Transverse colon (tissue), 4 donors: ENCODE measurements around the gene DEDD. TPM values are rescaled to one million over a fixed set of nuclear protein-coding genes. Genes with fewer than 3 reads are reported as not detected.
"Not testable (repeated sequence)": the region's sequence is repeated elsewhere in the genome, so short reads cannot be mapped to it uniquely, and the experiment has no call there.

Experiments
- DNase-seq: peaks from one replicate; pipeline ENCODE4 v3.0.0-alpha.2; 2019
- H3K27ac ChIP-seq, 4 donors: fragments of 200-600 bp; sonication (generic); 2 replicates each; pipeline ENCODE4 v1.5.1; 2016 to 2018; ENCODE audit warnings: inconsistent platforms in 4 of 4
- H3K27me3 ChIP-seq: fragments of 200-600 bp; sonication (generic); 2 replicates; pipeline ENCODE4 v1.5.1; 2017; ENCODE audit warnings: inconsistent platforms
- H3K36me3 ChIP-seq, 4 donors: fragments of 200-600 bp; sonication (generic); 2 replicates each; pipeline ENCODE4 v1.5.1; 2017 to 2019; ENCODE audit warnings: inconsistent platforms in 4 of 4
- H3K4me1 ChIP-seq, 4 donors: fragments of 200-600 bp; sonication (generic); 2 replicates each; pipeline ENCODE4 v1.5.1; 2017 to 2020; ENCODE audit warnings: inconsistent platforms in 4 of 4
- H3K4me3 ChIP-seq, 4 donors: fragments of 200-600 bp; sonication (generic); 1 replicate in 1 of 4; 2 replicates in 3 of 4; pipeline versions ENCODE4 v1.5.1 to v1.6.1; 2017 to 2019; ENCODE audit warnings: inconsistent platforms in 4 of 4
- H3K9me3 ChIP-seq, 2 donors: fragments of 200-600 bp; sonication (generic); 2 replicates each; pipeline ENCODE4 v1.5.1; 2017 to 2019; ENCODE audit warnings: inconsistent platforms in 2 of 2
- CTCF ChIP-seq, 5 experiments: fragments of 200-600 bp in 3 of 5; fragments of 450-650 bp in 2 of 5; sonication (generic) in 3 of 5; IDR thresholded peaks; 1 replicate in 2 of 5; 2 replicates in 3 of 5; pipeline ENCODE4 v1.5.1; 2016 to 2017; ENCODE audit warnings: antibody characterized with exemption in 5 of 5, inconsistent platforms in 3 of 5, mild to moderate bottlenecking in 2 of 5, moderate library complexity in 1 of 5
- EP300 ChIP-seq: sonication (generic); formaldehyde crosslinking; IDR thresholded peaks from one replicate; pipeline ENCODE4 v1.6.1; 2017; ENCODE audit warnings: antibody characterized with exemption, low read depth
- POLR2A ChIP-seq: fragments of 450-650 bp; IDR thresholded peaks from one replicate; pipeline ENCODE4 v1.6.1; 2016; ENCODE audit warnings: antibody characterized with exemption, mild to moderate bottlenecking, moderate library complexity
- POLR2AphosphoS5 ChIP-seq, 3 donors: sonication (generic); formaldehyde crosslinking; IDR thresholded peaks; one replicate each; pipeline ENCODE4 v1.6.1; 2016; ENCODE audit warnings: antibody characterized with exemption in 3 of 3
- WGBS, 2 donors: methylation state at CpG; one replicate each; pipeline ENCODE4 v1.1.5; 2018; ENCODE audit warnings: low coverage in 1 of 2; 5-methylcytosine and 5-hydroxymethylcytosine counted together
- in situ Hi-C, 4 donors: fragments of 200-750 bp; cut with MboI; loops; one replicate each; pipeline versions ENCODE4 v1.15.0 to v1.15.1; 2017; ENCODE audit warnings: low sequenced_read_pairs in 3 of 4, low pct_ligation_motif_present in 1 of 4, low pct_unique_long_range_greater_than_20kb in 1 of 4
- intact Hi-C: fragments of 100-400 bp; cut with DNase I; formaldehyde crosslinking; loops from one replicate; pipeline ENCODE4 v1.15.1; 2023; ENCODE audit warnings: low total_unique reads
- total RNA-seq, 4 donors: library from RNA; depleted of rRNA; stranded (reverse); fragments of >200 nt; gene quantifications; one replicate each; pipeline ENCODE4 v1.1.0, GENCODE V29; 2016

The DEDD gene
- total RNA-seq, 4 donors from 2014 or later: 30.3 to 73.7 (median 38.6) TPM

DNA sequence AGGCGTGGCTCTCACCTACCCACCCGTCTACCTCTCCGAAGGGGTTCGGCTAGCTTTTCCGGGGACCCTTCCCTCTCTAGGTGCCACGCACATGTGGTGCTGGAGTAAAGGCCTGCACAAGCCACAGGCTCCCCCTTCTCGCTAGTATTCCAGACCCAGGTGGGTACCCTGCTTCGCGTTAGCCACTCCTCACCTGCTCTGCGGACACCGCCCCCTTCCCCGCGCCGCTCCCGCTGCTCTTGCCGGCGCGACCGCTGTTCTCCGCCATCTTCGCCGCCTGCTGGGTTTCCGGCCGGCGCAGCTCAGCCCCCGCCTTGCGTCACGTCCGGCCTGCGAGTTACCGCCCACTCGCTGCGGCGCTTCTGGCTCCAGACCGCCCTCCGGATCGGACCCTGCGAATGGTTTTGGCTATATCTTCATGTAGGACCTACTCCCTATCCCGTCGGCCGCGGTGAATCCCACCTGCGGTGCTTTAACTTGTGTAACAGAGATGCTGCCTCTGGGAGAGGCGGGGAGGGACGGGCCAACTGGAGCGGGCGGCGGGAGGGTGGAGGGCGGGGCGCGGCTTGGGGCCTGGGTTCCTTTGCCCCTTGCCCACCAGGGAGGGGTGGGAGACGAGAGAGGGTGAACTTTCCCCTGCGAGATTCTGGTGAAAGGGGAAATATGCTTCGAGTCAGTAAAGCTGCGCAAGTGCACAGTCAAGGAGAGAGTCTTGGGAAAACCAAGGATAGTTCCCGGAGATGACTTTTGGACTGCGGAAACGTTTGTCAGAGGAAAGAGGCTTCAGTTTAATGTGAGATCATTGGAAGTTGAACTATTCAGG, 14.5 kb downstream of the DEDD start, which contains the start of the genes NIT1 and PFDN2:
TSS of gene NIT1 (plus strand) at position 347 of the 823 bp plus-strand sequence. CDS start at position 419, 72 bp downstream.
TSS of gene PFDN2 (minus strand) at position 279 of the 823 bp plus-strand sequence. CDS start at position 268, 11 bp downstream.
- 0% methylated on average over 1 to 58 of the region's 58 CpGs for WGBS, 2 donors
- Histone ChIP-seq H3K36me3 (peaks cover 0 to 21% (median 9%) of the 10 kb centered on the region in 4 donors), H3K4me1 (peaks cover 26 to 59% (median 31%) of the 10 kb centered on the region in 4 donors), H3K27ac (peak within 1 kb of the TSS; percentile 93 to 98 (median 96)), H3K27me3 (no peaks in the 10 kb centered on the region), H3K4me3 (peak within 1 kb of the TSS; percentile 66 to 95 (median 78)), H3K9me3 (no peaks in the 10 kb centered on the region)
- intact Hi-C loops (no loop called here), in situ Hi-C loops (no loop called here)
- peak; percentile 91 for DNase-seq
- TF ChIP-seq EP300 (no peak), CTCF (IDR thresholded peaks at IDR 0.05) (no peak), POLR2A (peak; percentile 93), POLR2AphosphoS5 (IDR thresholded peaks at IDR 0.05) (peak; percentile 96 to 98 (median 98))

- H3K27ac ChIP-seq, H3K27me3 ChIP-seq, in situ Hi-C loops, DNase-seq, H3K36me3 ChIP-seq, H3K4me3 ChIP-seq, H3K9me3 ChIP-seq, intact Hi-C loops: not testable (repeated sequence)
- WGBS, 2 donors: 91% methylated on average over 6 of the region's 6 CpGs; no CpG with 5 or more reads in 1 of the 2 donors
- peaks cover 26 to 68% (median 33%) of the 10 kb centered on the region in 4 donors for H3K4me1 ChIP-seq
Observed at GRCh38 chr1:161115961-161116360, 16.5 kb downstream of the DEDD start.

DNA sequence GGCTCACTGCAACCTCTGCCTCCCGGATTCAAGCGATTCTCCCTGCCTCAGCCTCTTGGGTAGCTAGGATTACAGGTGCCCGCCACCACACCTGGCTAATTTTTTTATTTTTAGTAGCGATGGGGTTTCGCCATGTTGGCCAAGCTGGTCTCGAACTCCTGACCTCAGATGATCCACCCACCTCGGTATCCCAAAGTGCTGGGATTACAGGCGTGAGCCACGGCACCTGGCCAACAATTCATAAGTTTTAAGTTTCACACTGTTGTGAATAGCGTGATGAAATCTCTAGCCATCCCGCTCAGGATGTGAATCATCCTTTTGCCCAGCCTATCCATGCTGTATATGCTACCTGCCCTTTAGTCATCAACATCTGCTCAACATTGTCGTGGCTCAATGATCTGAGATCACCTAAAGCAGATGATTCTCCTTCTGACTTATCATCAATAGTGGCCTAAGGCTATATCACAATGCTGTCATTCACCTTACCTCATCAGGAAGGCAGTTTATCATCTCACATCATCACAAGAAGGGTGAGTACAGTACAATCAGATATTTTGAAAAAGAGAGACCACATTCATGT, 17.2 kb downstream of the DEDD start:
- in situ Hi-C loops (no loop called here), intact Hi-C loops (no loop called here)
- TF ChIP-seq POLR2A (no peak), EP300 (no peak)
- Histone ChIP-seq H3K27ac (no peak overlapping the region), H3K9me3 (no peaks in the 10 kb centered on the region), H3K4me1 (peaks cover 26 to 64% (median 33%) of the 10 kb centered on the region in 4 donors), H3K4me3 (no peak overlapping the region), H3K36me3 (no peaks in the 10 kb centered on the region), H3K27me3 (no peaks in the 10 kb centered on the region)
- WGBS, 2 donors: 72 to 91% methylated on average over 4 to 12 of the region's 12 CpGs
- DNase-seq: no peak

DNA sequence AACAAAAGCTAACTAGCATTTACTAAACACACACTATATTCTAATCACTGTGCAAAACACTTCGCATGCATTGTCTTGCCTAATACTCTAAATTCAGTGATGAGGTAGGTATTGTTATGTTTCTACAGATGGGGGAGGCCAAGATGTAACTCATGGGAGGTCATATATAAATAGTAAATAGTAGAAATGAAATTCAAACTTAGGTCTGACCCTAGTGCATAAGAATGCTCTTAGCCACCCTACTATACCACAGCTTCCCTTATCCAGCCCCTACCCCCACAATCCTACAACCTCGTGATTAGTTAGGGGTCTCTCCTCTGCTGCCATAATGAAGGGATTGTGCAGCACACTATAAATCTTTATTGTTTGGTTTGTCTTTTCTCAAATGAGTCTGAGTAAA, 17.9 kb downstream of the DEDD start:
- H3K4me1 ChIP-seq: peaks cover 22 to 58% (median 28%) of the 10 kb centered on the region in 4 donors
- 77 to 83% methylated on average over 2 of the region's 2 CpGs for WGBS, 2 donors
- no peaks in the 10 kb centered on the region for H3K9me3 ChIP-seq
- H3K27me3 ChIP-seq: no peaks in the 10 kb centered on the region
- no peak overlapping the region for H3K4me3 ChIP-seq
- no peaks in the 10 kb centered on the region for H3K36me3 ChIP-seq
- TF ChIP-seq POLR2AphosphoS5 (IDR thresholded peaks at IDR 0.05): no peak
- no peak for TF ChIP-seq POLR2A
- no peak for TF ChIP-seq EP300
- no peak for TF ChIP-seq CTCF (IDR thresholded peaks at IDR 0.05)
- in situ Hi-C loops (no loop called here), intact Hi-C loops (no loop called here)
- H3K27ac ChIP-seq: no peak overlapping the region
- no peak for DNase-seq

DNA sequence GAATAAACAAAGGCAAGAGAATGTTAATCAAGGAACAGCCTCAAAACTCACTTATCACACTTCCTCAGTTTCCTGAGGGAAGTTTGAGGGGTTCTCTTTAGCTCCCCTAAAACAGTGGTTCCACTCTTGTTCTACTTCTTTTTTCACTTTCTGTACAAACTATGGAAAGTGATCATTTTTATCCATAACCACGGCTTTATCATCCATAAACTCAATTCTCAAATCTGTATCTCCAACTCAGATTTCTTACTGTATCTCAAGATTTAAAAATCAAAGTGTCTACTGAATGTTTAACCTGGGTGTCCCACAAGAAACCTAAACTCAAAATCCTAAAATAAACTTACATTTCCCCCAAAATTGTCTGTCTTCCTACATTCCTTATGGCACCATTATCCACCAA, 18.6 kb downstream of the DEDD start:
- 83 to 85% methylated on average over 1 of the region's 1 CpG for WGBS, 2 donors
- intact Hi-C loops: no loop called here

More for the DNA sequence above, 18.6 kb downstream of the DEDD start:
- Histone ChIP-seq H3K36me3 (no peaks in the 10 kb centered on the region), H3K4me3 (no peak overlapping the region), H3K27me3 (no peaks in the 10 kb centered on the region), H3K4me1 (peaks cover 16 to 51% (median 22%) of the 10 kb centered on the region in 4 donors), H3K9me3 (no peaks in the 10 kb centered on the region), H3K27ac (no peak overlapping the region)
- in situ Hi-C loops: no loop called here
- TF ChIP-seq POLR2AphosphoS5 (IDR thresholded peaks at IDR 0.05) (no peak), EP300 (no peak), POLR2A (no peak), CTCF (IDR thresholded peaks at IDR 0.05) (no peak)
- no peak for DNase-seq
